T-helper 17 cell (primary cell): Measurements from ENCODE around the gene RAB44. TPM values are rescaled to one million over a fixed set of nuclear protein-coding genes. Genes with fewer than 3 reads are reported as not detected.
A peak's percentile ranks its signal among the peaks of the same experiment; 100 is the strongest.
"Not testable (repeated sequence)": the region's sequence is repeated elsewhere in the genome, so short reads cannot be mapped to it uniquely, and the experiment has no call there.

Source experiments
- ATAC-seq: fragments of 150-1000 bp; cut with Tn5 transposase; 2 replicates; pipeline ENCODE4 v1.10.0; 2021; ENCODE audit warnings: mild to moderate bottlenecking, moderate library complexity
- DNase-seq, 3 donors: peaks; one replicate each; pipeline versions ENCODE4 v3.0.0 to v3.0.0-alpha.2; 2020 to 2021
- H3K9me3 ChIP-seq: one replicate; pipeline ENCODE4 v1.7.0; 2013; ENCODE audit warnings: low read length, mild to moderate bottlenecking; ENCODE audit not compliant: control insufficient read depth, poor library complexity, severe bottlenecking
- H3K27ac Mint-ChIP-seq: one replicate; pipeline ENCODE4 v1.8.0; 2022; ENCODE audit warnings: mild to moderate bottlenecking, moderate library complexity, mixed read lengths
- H3K27me3 Mint-ChIP-seq: one replicate; pipeline ENCODE4 v1.8.0; 2022; ENCODE audit warnings: mixed read lengths
- H3K36me3 Mint-ChIP-seq: one replicate; pipeline ENCODE4 v1.8.0; 2022; ENCODE audit warnings: low read depth, mixed read lengths
- H3K4me1 Mint-ChIP-seq: one replicate; pipeline ENCODE4 v1.8.0; 2022; ENCODE audit warnings: mild to moderate bottlenecking, mixed read lengths
- H3K4me3 Mint-ChIP-seq: one replicate; pipeline ENCODE4 v1.8.0; 2022; ENCODE audit warnings: mild to moderate bottlenecking, moderate library complexity, mixed read lengths
- total RNA-seq, 4 donors: library from RNA in 2 of 4; stranded (reverse) in 2 of 4; gene quantifications; one replicate each; pipeline ENCODE4 v1.2.3 and lab custom pipeline; 2022 to 2026

The RAB44 gene
- total RNA-seq, 2 donors from 2014 or later, result 0.21 to 0.77 TPM

DNA sequence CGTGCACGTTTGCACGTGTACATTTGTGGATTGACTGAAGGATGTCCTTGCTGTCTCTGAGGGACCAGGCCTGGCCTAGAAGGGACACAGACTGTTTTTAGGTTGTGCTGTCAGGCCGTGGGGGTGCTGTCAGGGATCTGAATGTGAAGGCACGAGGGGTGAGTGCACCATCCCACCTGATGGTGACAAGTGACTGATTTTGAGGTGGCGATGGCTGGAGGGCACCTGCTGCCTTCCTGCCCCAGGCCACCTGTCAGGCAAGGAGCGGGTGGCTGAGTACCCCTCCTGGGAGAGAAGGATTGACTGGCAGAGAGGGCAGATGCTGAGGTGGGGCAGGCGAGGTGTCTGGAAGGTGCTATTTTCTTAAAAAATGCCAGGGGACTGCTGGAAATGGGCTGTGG is 1.2 kb downstream of the RAB44 start:
- Mint-ChIP-seq H3K27me3 (peaks cover 21% of the 10 kb centered on the region), H3K36me3 (no peaks in the 10 kb centered on the region), H3K4me3 (no peak overlapping the region), H3K27ac (no peak overlapping the region), H3K4me1 (peaks cover 18% of the 10 kb centered on the region)
- no peak for ATAC-seq
- DNase-seq, result no peak
- no peaks in the 10 kb centered on the region for H3K9me3 ChIP-seq

DNA sequence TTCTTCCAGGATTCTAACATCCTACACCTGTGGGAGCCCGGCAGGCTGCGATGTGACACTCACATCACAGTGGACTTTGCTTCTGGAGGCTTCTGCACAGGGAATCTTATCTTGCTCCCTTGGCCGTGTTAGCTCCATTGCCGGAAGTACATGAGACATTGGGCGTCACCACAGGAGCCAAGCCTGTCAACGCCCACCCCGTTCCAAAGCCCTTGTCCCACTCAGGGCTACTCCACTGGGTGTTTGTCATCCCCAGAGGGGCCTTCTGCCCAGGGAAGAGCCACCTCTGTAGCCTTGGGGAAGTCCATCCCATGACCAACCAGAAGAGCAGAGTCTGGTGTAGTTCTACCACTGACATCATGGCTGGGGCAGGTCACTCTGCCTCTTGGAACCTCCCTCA is 1.7 kb downstream of the RAB44 start:
- ATAC-seq (no peak), DNase-seq (no peak)
- Mint-ChIP-seq H3K36me3 (no peaks in the 10 kb centered on the region), H3K4me1 (peaks cover 18% of the 10 kb centered on the region), H3K4me3 (no peak overlapping the region), H3K27me3 (peaks cover 21% of the 10 kb centered on the region), H3K27ac (no peak overlapping the region)
- H3K9me3 ChIP-seq, result no peaks in the 10 kb centered on the region

DNA sequence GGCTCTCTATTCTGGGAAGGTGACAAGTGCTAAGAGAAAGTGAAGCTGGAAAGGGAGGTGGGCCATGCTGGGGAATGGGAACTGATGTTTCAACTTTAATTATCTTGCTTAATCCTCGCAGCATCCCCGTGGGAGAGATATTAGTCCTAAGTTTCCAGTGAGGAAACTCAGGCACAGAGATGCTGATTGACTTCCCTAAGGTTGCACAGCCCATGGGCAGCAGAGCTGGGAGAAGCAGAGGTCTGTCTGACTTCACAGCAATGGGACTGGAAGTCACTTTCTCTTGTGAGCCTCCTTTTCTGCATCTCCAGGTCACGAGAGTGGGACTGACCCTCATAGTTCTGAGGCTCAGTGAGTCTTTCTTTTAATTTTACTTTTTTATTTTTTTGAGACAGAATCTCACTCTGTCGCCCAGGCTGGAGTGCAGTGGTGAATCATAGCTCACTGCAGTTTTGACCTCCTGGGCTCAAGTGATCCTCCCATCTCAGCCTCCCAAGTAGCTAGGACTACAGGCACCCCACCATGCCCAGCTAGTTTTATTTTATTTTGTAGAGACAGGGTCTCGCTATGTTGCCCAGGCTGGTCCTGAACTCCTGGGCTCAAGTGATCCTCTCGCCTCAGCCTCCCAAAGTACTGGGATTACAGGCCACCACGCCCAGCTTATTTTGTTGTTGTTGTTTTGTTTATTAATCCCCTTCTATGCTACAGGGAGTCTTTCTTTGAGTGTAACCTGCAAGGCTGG is 2.6 kb downstream of the RAB44 start:
- Mint-ChIP-seq H3K27ac (no peak overlapping the region), H3K4me1 (peaks cover 16% of the 10 kb centered on the region), H3K36me3 (no peaks in the 10 kb centered on the region), H3K4me3 (no peak overlapping the region), H3K27me3 (peaks cover 21% of the 10 kb centered on the region)
- ATAC-seq (no peak), DNase-seq (no peak)
- H3K9me3 ChIP-seq, result no peaks in the 10 kb centered on the region

DNA sequence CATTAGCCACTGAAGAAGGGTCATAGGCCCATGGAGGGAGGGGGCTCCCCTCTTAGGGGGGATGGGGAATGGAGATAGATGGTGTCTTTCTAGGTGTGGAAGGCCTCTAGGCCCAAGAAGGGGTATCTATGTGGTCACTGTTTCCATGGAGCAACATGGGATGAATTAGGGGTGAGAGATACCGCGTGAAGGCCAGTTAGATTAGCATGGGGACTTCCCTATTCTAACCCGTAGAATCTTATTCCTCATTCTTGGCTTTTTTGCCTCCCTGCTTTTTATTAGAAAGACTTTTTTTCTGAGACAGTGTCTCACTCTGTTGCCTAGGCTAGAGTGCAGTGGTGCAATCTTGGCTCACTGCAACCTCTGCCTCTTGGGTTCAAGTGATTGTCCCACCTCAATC is 3.2 kb downstream of the RAB44 start:
- Mint-ChIP-seq H3K4me3 (no peak overlapping the region), H3K27ac (no peak overlapping the region), H3K36me3 (no peaks in the 10 kb centered on the region), H3K27me3 (peaks cover 21% of the 10 kb centered on the region), H3K4me1 (peaks cover 14% of the 10 kb centered on the region)
- DNase-seq, result no peak
- no peak for ATAC-seq
- H3K9me3 ChIP-seq, result no peaks in the 10 kb centered on the region

DNA sequence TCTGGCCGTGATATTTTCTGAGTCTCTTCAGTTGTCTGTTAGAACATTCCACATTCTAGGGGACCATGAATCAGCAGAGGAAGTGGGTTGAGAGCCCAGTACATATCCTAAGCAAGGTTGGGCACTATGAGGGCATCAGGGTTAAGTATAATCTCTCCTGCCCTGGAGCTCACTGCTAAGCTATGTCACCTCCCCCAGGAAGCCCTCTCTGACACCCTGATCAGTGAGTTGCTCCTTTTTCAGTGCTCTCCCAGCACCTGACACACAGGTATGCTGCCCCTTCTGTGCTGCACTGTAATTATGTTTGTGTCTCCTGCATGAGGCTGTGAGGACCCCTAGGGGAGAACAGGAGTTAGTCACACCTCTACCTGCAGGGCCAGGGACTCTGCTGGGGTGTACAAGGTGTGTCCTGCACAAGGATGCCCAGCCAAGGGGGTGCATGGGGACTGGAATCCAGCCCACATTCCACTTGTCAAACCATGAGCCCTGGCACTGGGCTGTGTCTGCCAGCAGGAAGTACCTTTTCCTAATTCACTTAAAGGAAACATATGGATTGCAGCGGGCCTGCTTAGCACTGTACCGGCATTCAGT is 3.9 kb downstream of the RAB44 start:
- peaks cover 14% of the 10 kb centered on the region for H3K4me1 Mint-ChIP-seq
- ATAC-seq (no peak), DNase-seq (no peak)
- H3K36me3 Mint-ChIP-seq, result no peaks in the 10 kb centered on the region
- no peak overlapping the region for H3K27ac Mint-ChIP-seq
- H3K9me3 ChIP-seq, result no peaks in the 10 kb centered on the region
- H3K27me3 Mint-ChIP-seq, result peaks cover 21% of the 10 kb centered on the region
- H3K4me3 Mint-ChIP-seq, result no peak overlapping the region

DNA sequence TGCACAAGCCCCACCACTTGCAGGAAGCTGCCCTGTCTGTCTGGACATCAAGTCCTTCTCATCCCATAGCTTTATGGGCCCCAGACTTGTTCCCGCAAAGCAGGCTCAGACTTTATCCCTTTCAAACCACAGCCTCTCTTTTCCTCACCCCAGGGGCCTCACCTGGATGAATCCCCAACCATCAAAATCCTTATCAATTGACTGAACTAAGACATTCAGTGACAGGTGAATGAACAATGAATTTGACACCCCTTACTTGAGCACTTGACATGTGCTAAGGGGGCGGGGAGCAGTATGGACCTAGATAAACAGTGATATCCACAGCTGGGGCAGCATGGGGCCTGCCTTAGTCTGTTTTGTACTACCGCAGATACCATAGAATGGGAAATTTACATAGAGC is 5.0 kb downstream of the RAB44 start:
- H3K4me3 Mint-ChIP-seq, result peak overlapping the region; percentile 43
- ATAC-seq, result no peak
- no peaks in the 10 kb centered on the region for H3K9me3 ChIP-seq
- peaks cover 21% of the 10 kb centered on the region for H3K27me3 Mint-ChIP-seq
- peaks cover 12% of the 10 kb centered on the region for H3K4me1 Mint-ChIP-seq
- no peaks in the 10 kb centered on the region for H3K36me3 Mint-ChIP-seq
- no peak for DNase-seq
- H3K27ac Mint-ChIP-seq, result no peak overlapping the region

DNA sequence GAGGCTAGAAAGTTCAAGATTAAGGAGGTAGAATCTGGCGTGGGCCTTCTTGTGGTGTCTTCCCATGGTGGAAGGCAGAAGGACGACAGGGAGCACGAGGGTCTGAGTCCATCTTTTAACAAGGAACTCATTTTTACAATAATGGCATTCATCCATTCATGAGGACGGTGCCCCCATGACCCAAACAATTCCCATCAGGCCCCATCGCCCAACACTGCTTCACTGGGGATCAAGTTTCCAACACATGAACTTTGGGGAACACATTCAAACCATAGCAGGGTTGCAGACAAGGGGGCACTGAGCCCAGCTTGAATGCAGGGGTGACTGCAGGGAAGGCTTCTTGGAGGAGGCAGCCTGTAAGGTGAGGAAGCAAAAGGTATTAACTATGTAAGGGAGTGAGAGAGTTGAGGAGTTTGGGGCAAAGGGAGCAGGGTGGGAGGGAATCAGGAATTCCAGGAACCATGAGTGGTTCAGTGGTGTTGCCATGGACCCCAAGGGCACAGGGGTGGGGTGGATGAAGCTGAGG is 5.5 kb downstream of the RAB44 start:
- H3K4me3 Mint-ChIP-seq, result no peak overlapping the region
- no peak for ATAC-seq
- no peaks in the 10 kb centered on the region for H3K36me3 Mint-ChIP-seq

DNA sequence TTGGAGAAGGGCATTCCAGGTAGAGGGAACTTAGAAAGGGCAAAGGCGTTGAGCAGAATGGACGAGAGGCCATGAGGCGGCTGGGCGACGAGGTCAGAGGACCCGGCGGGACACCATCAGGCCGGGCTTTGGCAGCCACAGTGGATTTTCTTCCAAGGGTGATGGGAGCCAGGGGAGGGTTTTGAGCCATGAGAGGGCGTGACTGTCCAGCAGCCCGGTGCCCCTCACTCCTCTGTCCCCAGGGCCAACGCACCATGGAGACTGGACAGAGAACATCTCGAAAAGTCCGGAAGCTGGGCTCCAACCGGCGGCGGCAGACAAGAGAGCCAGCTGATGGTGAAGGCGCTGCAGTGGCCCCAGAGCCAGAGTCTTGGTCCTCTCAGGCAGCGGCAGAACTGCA is 6.4 kb downstream of the RAB44 start:
- peaks cover 14% of the 10 kb centered on the region for H3K27me3 Mint-ChIP-seq
- peaks cover 8% of the 10 kb centered on the region for H3K4me1 Mint-ChIP-seq
- no peaks in the 10 kb centered on the region for H3K36me3 Mint-ChIP-seq
- no peak overlapping the region for H3K27ac Mint-ChIP-seq
- DNase-seq (no peak), ATAC-seq (no peak)
- H3K9me3 ChIP-seq, result no peaks in the 10 kb centered on the region
- no peak overlapping the region for H3K4me3 Mint-ChIP-seq

More for the DNA sequence above, 5.5 kb downstream of the RAB44 start:
- peaks cover 12% of the 10 kb centered on the region for H3K4me1 Mint-ChIP-seq
- peaks cover 21% of the 10 kb centered on the region for H3K27me3 Mint-ChIP-seq
- H3K9me3 ChIP-seq, result no peaks in the 10 kb centered on the region
- no peak overlapping the region for H3K27ac Mint-ChIP-seq
- DNase-seq, result no peak

DNA sequence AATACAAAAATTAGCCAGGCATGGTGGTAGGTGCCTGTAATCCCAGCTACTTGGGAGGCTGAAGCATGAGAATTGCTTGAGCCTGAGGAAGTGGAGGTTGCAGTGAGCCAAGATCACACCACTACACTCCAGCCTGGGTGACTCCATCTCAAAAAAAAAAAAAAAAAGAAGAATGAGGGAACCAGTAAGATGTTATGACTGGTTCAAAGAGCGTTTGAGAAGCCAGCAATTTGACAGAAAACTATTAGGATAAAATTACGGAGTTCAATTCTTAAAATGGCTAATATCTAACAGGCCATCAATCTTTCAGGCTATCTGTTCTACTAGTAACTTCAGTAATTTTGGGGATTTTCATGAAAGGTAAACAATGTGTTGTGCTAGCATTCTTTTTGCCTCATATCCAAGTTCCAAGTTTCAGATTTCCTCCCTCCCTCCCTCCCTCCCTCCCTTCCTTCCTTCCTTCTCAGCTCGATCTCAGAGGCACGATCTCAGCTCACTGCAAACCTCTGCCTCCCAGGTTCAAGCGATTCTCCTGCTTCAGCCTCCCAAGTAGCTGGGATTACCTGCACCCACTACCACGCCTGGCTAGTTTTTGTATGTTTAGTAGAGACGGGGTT is 7.4 kb downstream of the RAB44 start:
- not testable (repeated sequence) for H3K4me1 Mint-ChIP-seq, DNase-seq, H3K36me3 Mint-ChIP-seq, H3K9me3 ChIP-seq, H3K27ac Mint-ChIP-seq, ATAC-seq, H3K4me3 Mint-ChIP-seq
- H3K27me3 Mint-ChIP-seq, result peaks cover 14% of the 10 kb centered on the region

DNA sequence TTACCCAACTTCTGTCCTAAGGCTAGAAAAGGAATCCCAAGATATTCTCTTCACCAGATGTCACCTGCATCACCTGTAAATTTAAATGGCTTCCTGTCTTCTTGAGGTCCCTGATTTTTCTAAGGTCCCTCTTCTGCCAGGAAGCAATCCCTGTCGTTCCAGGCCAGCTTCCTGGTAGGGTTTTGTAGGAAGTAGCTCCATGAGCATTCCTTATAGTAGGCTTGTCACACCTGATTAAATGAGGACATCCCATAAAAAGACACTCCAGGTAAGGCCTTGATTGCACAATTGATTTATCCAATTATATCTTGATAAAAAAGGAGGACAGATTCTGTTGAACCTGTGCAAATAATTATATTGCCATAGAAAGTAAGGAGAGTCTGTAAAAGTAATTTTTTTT is 8.7 kb downstream of the RAB44 start:
- Mint-ChIP-seq H3K4me3 (no peak overlapping the region), H3K36me3 (no peaks in the 10 kb centered on the region), H3K27me3 (peaks cover 14% of the 10 kb centered on the region), H3K4me1 (peaks cover 5% of the 10 kb centered on the region), H3K27ac (no peak overlapping the region)
- ATAC-seq, result no peak
- DNase-seq, result no peak
- H3K9me3 ChIP-seq, result no peaks in the 10 kb centered on the region

DNA sequence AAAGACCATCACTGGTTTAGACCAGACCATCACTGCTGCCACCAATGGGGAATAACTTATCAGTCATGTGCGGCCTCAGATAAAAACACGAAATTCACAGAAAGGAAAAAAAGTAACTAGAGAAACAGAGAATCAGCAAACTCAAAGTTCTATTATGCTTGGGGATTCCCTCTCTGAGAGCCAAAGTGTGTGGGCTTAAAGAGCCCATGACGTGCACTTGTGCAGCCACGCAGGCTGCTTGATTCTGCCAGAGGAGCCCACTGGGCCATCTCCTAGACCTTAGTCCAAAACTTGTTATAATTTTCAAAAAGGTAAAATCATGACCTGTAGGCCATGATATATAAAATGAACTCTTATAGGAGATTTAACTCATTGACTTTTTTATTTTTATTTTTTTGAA is 15.2 kb downstream of the RAB44 start:
- H3K4me1 Mint-ChIP-seq, result peaks cover 3% of the 10 kb centered on the region
- no peaks in the 10 kb centered on the region for H3K36me3 Mint-ChIP-seq
- no peak overlapping the region for H3K4me3 Mint-ChIP-seq
- no peak overlapping the region for H3K27ac Mint-ChIP-seq
- H3K27me3 Mint-ChIP-seq, result no peaks in the 10 kb centered on the region
- H3K9me3 ChIP-seq, result no peaks in the 10 kb centered on the region
- no peak for ATAC-seq
- no peak for DNase-seq

DNA sequence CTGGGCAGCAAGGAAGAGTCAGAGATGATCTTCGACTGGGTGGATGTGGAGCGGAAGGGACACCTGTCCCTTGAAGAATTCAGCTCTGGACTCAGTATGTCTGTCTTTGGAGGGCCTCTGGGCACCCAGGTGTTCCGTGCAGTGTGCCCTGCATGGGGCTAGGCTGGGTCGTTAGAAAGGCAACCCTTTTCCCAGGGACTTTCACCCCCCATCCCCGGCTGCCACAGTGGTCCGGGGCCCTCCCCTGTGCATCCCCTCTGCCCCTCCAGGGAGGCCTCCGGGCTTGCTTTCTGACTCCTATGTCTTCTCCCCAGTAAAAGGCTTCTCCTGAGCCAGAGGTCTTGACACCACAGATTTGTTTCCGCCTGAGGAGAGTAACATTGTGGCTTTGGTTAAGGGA is 16.2 kb downstream of the RAB44 start:
- DNase-seq (no peak), ATAC-seq (no peak)
- H3K4me3 Mint-ChIP-seq, result no peak overlapping the region
- no peaks in the 10 kb centered on the region for H3K27me3 Mint-ChIP-seq
- H3K36me3 Mint-ChIP-seq, result no peaks in the 10 kb centered on the region
- H3K27ac Mint-ChIP-seq, result no peak overlapping the region
- H3K4me1 Mint-ChIP-seq, result peaks cover 3% of the 10 kb centered on the region
- H3K9me3 ChIP-seq, result no peaks in the 10 kb centered on the region

DNA sequence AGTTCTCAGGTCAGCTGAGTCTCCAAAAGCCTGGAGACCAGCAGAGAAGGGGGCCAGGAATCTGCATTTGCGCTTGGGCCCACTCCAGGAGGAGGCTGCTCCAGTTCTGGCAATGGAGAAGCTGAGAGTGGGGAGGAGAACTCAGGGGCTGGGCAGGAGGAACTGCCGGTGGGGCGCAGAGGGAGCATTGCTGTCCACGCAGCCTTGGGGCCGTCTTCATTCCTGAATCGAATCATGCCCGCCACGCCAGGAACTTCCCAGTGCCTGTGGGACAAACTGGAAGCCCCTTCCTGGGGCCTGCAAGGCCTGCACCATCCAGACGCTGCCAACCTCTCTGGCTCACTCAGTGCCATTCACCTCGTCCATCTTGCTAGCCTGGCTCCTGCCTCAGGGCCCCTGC is 16.9 kb downstream of the RAB44 start:
- Mint-ChIP-seq H3K4me3 (no peak overlapping the region), H3K27me3 (no peaks in the 10 kb centered on the region), H3K4me1 (peaks cover 6% of the 10 kb centered on the region), H3K36me3 (no peaks in the 10 kb centered on the region), H3K27ac (no peak overlapping the region)
- H3K9me3 ChIP-seq, result no peaks in the 10 kb centered on the region
- ATAC-seq (no peak), DNase-seq (no peak)
